Astrocyte of the spinal cord (primary cell): ENCODE measurements around the gene SV2C.

Experiments used
- DNase-seq: peaks from one replicate; pipeline ENCODE4 v3.0.0; 2011; ENCODE audit warnings: low read depth, low spot score
- H3K4me3 ChIP-seq: 2 replicates; pipeline ENCODE4 v1.5.1; 2011; ENCODE audit warnings: low read depth, mild to moderate bottlenecking, low read length, moderate library complexity
- CTCF ChIP-seq: IDR thresholded peaks from 2 replicates; pipeline ENCODE4 v1.5.1; 2012; ENCODE audit warnings: low read depth, mild to moderate bottlenecking, low read length, inconsistent platforms
- in situ Hi-C: cut with HindIII; loops from 2 replicates; pipeline ENCODE4 v1.10.0; 2017; ENCODE audit warnings: low sequenced_read_pairs

The SV2C gene

DNA sequence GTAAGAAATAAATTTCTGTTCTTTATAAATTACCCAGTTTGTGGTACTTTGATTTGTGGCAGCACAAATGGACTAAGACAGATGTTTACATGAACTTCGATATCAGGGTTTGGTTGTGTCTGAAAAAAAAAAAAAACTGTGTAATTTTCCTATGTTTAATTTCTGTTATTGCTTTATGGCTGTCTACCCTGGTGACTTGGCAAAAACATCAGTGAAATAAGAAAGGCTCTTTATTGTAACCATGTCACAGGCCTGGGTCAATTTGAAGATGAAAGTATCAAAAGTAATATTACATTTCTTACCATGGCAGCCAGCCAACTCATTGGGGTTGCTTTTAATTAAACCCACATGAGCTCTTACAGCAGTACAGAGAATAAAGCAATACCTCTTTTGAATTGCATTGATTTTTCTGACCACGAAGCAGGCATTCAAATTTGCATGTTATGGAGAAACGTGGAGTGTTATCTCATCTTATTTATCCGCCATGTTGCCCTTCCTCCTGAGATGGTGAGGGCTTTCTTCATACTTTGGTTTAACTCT is 20.6 kb upstream of the SV2C start:
- DNase-seq, result no peak
- TF ChIP-seq CTCF, result no peak
- in situ Hi-C loops, result no loop called here
- H3K4me3 ChIP-seq, result no peak overlapping the region

DNA sequence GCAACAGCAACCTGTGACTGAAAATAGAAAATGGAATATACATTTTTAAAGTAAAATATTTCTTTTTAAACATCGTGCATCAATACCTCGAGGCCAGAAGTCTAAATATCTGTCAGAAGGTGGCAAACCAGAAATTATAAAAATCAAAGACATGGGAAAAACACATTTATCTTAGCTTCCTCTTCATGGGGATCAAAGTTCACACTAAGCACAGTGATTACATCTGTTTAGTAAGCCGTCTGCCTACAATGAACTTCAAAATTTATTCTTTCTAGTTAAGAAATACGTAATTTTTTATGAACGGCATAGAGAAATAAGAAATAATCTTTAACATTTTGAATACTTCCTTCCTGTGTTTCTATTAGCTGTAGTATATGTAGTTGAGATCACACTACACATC is 17.9 kb upstream of the SV2C start:
- no peak for TF ChIP-seq CTCF
- no peak for DNase-seq
- H3K4me3 ChIP-seq, result no peak overlapping the region
- in situ Hi-C loops, result no loop called here

DNA sequence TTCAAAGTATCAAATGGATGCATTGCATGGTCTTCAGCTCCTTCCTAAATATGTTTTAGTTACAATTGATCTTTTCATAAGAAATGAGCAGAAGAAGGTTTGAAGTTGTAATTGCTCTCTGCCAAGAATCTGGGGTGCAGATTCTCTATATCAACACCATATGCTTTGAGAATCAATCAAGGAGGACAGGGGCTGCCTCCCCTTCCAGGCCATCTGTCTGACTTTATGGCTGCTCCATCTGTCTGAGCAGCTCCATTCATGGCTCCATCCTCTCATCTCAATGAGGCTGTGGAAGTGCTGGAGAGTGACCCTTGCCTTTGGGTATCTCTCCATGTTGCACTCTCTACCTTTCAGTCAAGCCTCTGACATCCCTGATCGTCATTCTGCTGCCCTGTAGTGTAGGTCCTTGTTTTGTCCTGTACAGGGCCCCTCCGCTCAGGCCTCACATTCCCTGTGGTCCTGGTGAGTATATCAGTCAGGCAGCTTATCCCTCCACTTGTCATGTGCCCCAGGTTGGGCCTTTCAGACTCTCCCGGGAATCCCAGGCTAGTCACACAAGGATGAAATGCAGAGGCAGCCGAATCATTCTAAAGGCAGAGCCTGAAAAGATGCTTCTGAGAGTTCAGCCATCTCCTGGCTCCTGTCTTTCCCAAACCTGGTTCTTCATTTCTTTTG is 14.0 kb upstream of the SV2C start:
- DNase-seq, result no peak
- in situ Hi-C loops, result no loop called here
- TF ChIP-seq CTCF, result no peak
- no peak overlapping the region for H3K4me3 ChIP-seq

GRCh38 chr5:76074487-76075065 is 8.6 kb upstream of the SV2C start:
- no peak for DNase-seq

GRCh38 chr5:76081811-76082771 is 1.1 kb upstream of the SV2C start:
- H3K4me3 ChIP-seq, result no peak overlapping the region
- DNase-seq, result no peak
- no peak for TF ChIP-seq CTCF
- in situ Hi-C loops, result no loop called here

More at GRCh38 chr5:76074487-76075065, 8.6 kb upstream of the SV2C start:
- H3K4me3 ChIP-seq, result no peak overlapping the region
- TF ChIP-seq CTCF, result peak; percentile 3
- in situ Hi-C loops, result no loop called here

DNA sequence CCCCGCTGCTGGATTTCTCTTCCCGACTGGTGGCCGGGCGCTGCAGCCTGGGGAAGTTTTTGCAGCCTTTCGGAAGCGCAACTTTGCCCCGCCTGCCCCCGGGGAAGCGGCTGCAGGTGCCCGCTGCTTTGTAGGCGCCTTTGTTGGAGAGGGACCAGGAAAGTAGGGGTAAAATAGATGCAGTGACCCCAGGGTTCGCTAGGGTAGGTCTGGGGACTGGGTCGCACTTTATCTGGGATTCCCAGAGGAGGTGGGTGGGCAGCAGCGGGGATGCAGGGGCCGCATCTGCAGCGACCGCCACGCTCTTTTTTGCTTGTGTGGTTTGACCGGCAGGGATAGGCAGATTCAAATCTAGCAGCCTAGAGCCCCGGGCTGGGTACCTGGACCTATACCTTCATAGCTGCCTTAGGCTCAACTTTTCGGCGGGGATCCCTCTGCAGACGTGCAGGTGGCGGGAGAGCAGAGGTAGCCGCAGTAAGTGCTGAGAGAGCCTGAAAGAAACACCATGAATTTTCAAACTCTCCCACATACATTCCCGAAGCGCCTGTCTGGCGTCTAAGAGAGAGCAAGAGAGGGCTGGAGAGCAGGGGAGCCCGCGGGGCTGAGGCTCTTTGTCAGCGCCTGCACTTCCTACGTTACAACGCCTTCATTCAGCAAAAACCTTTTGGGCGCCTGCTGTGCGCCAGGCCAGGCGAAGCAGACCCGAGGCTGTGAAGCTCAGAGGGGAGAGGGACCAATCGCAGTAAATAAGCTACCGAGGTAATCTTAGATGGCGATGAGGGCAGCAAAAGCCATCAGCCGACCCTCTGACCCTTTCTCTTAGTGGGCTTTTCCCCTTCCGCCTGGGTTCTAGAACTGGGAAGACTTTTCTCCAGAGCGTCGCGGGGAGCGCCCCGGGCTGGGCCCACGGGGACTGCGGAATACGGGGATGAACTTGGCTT is 642 bp downstream of the SV2C start:
- DNase-seq, result peak; percentile 2
- H3K4me3 ChIP-seq, result no peak overlapping the region
- in situ Hi-C loops, result no loop called here
- no peak for TF ChIP-seq CTCF
